ENCODE data around the gene RECQL.

DNA sequence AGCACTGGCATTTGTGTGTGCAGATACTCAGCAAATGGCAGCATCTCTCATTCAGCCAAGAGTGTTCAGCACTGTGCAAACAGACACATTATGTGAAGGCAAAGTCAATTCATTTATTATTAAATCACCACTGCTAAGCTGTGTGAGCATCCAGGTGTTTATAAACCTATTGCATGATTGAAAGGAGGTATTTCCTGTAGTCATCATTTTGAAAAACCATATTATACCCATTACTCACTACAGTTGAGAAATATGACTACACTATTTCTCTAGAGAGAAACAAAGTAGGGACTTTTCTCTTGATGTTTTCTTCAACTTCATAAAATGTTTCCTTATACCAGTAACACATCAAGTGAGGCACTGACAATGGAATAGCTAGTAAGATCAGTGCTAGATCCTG, 38.4 kb upstream of the RECQL start:
- TF ChIP-seq, protein P1, sequence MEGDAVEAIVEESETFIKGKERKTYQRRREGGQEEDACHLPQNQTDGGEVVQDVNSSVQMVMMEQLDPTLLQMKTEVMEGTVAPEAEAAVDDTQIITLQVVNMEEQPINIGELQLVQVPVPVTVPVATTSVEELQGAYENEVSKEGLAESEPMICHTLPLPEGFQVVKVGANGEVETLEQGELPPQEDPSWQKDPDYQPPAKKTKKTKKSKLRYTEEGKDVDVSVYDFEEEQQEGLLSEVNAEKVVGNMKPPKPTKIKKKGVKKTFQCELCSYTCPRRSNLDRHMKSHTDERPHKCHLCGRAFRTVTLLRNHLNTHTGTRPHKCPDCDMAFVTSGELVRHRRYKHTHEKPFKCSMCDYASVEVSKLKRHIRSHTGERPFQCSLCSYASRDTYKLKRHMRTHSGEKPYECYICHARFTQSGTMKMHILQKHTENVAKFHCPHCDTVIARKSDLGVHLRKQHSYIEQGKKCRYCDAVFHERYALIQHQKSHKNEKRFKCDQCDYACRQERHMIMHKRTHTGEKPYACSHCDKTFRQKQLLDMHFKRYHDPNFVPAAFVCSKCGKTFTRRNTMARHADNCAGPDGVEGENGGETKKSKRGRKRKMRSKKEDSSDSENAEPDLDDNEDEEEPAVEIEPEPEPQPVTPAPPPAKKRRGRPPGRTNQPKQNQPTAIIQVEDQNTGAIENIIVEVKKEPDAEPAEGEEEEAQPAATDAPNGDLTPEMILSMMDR (IDR thresholded peaks at IDR 0.05; ENCODE audit: insufficient read depth, low read depth, low read length), result no peak
- no peak for TF ChIP-seq EZH2 (IDR thresholded peaks at IDR 0.05; ENCODE audit: insufficient read depth, low read length)

All from astrocyte (in vitro differentiated cells and primary cell).